CD14-positive monocyte (primary cell): ENCODE measurements around the gene PLPP6. TPM values are rescaled to one million over a fixed set of nuclear protein-coding genes. Genes with fewer than 3 reads are reported as not detected.

Experiments used
- DNase-seq, 3 donors: peaks; one replicate each; pipeline ENCODE4 v3.0.0-alpha.2; 2011 to 2022
- H2AFZ ChIP-seq: 2 replicates; pipeline ENCODE4 v1.6.0; 2012; ENCODE audit warnings: mild to moderate bottlenecking, low read depth, low read length, inconsistent platforms; ENCODE audit not compliant: insufficient read depth, poor library complexity, severe bottlenecking
- H3K27ac ChIP-seq, 2 donors: 1 replicate in 1 of 2; 2 replicates in 1 of 2; pipeline ENCODE4 v1.5.1; 2012 to 2013; ENCODE audit warnings: low read length in 2 of 2, control low read depth in 1 of 2, inconsistent platforms in 1 of 2, low read depth in 1 of 2, mild to moderate bottlenecking in 1 of 2
- H3K27me3 ChIP-seq, 2 donors: one replicate each; pipeline versions ENCODE4 v1.6.0 to v1.6.1; 2011 to 2013; ENCODE audit warnings: low read length in 2 of 2; ENCODE audit not compliant: control insufficient read depth in 2 of 2, insufficient read depth in 2 of 2
- H3K36me3 ChIP-seq, 2 donors: replicated peaks in 1 of 2; 1 replicate in 1 of 2; 2 replicates in 1 of 2; pipeline versions ENCODE4 v1.5.1 to v1.6.1; 2012 to 2013; ENCODE audit warnings: low read length in 2 of 2, control low read depth in 1 of 2, inconsistent platforms in 1 of 2, mild to moderate bottlenecking in 1 of 2; ENCODE audit not compliant: insufficient read depth in 2 of 2, control insufficient read depth in 1 of 2
- H3K4me1 ChIP-seq, 2 donors: 1 replicate in 1 of 2; 2 replicates in 1 of 2; pipeline versions ENCODE4 v1.5.1 to v1.6.1; 2012 to 2013; ENCODE audit warnings: low read length in 2 of 2, control low read depth in 1 of 2, inconsistent platforms in 1 of 2, mild to moderate bottlenecking in 1 of 2, moderate library complexity in 1 of 2; ENCODE audit not compliant: insufficient read depth in 2 of 2, control insufficient read depth in 1 of 2
- H3K4me2 ChIP-seq: replicated peaks from 2 replicates; pipeline ENCODE3; 2012; ENCODE audit warnings: low read length, moderate library complexity, mild to moderate bottlenecking; ENCODE audit not compliant: poor library complexity, severe bottlenecking; ENCODE audit errors: extremely low read depth
- H3K4me3 ChIP-seq, 3 experiments: fragments of 200-600 bp in 1 of 3; sonication (generic) in 1 of 3; replicated peaks in 1 of 3; 1 replicate in 2 of 3; 2 replicates in 1 of 3; pipeline ENCODE4 v1.5.1; 2011 to 2013; ENCODE audit warnings: low read length in 3 of 3, mild to moderate bottlenecking in 3 of 3, control low read depth in 2 of 3, low read depth in 2 of 3, inconsistent platforms in 1 of 3, moderate library complexity in 1 of 3
- H3K79me2 ChIP-seq: 2 replicates; pipeline ENCODE4 v1.6.0; 2012; ENCODE audit warnings: mild to moderate bottlenecking, control low read depth, inconsistent platforms, low read length, moderate library complexity; ENCODE audit not compliant: insufficient read depth
- H3K9ac ChIP-seq: 2 replicates; pipeline ENCODE4 v1.6.0; 2017; ENCODE audit warnings: low read length, mild to moderate bottlenecking; ENCODE audit not compliant: insufficient read depth, poor library complexity, severe bottlenecking
- H3K9me3 ChIP-seq, 2 donors: replicated peaks in 1 of 2; 1 replicate in 1 of 2; 2 replicates in 1 of 2; pipeline versions ENCODE4 v1.5.1 to v1.6.1; 2012 to 2013; ENCODE audit warnings: low read length in 2 of 2, control low read depth in 1 of 2; ENCODE audit not compliant: control insufficient read depth in 1 of 2, insufficient read depth in 1 of 2
- H4K20me1 ChIP-seq: 2 replicates; pipeline ENCODE4 v1.6.0; 2012; ENCODE audit warnings: mild to moderate bottlenecking, low read length, control low read depth, moderate library complexity; ENCODE audit not compliant: insufficient read depth
- H3K27ac Mint-ChIP-seq, 7 donors: one replicate each; pipeline ENCODE4 v1.8.0; 2020; ENCODE audit warnings: mild to moderate bottlenecking in 7 of 7, mixed read lengths in 7 of 7, moderate library complexity in 6 of 7, inconsistent platforms in 2 of 7
- H3K27me3 Mint-ChIP-seq, 3 donors: one replicate each; pipeline ENCODE4 v1.8.0; 2021 to 2022; ENCODE audit warnings: low read depth in 3 of 3, mild to moderate bottlenecking in 3 of 3, mixed read lengths in 3 of 3, moderate library complexity in 3 of 3, inconsistent platforms in 1 of 3
- H3K36me3 Mint-ChIP-seq, 2 donors: one replicate each; pipeline ENCODE4 v1.8.0; 2020; ENCODE audit warnings: mixed read lengths in 2 of 2, inconsistent platforms in 1 of 2, mild to moderate bottlenecking in 1 of 2
- H3K4me1 Mint-ChIP-seq: one replicate; pipeline ENCODE4 v1.8.0; 2020; ENCODE audit warnings: mild to moderate bottlenecking, mixed read lengths
- H3K4me3 Mint-ChIP-seq, 2 donors: one replicate each; pipeline ENCODE4 v1.8.0; 2020; ENCODE audit warnings: mild to moderate bottlenecking in 2 of 2, mixed read lengths in 2 of 2, moderate library complexity in 1 of 2
- H3K9me3 Mint-ChIP-seq, 7 donors: one replicate each; pipeline ENCODE4 v1.8.0; 2020 to 2022; ENCODE audit warnings: mixed read lengths in 7 of 7, mild to moderate bottlenecking in 6 of 7, moderate library complexity in 6 of 7, inconsistent platforms in 2 of 7
- WGBS: methylation state at CpG from one replicate; pipeline ENCODE4 v1.1.5; 2013; ENCODE audit warnings: missing lambda C conversion rate; ENCODE audit not compliant: insufficient coverage; 5-methylcytosine and 5-hydroxymethylcytosine counted together
- intact Hi-C, 2 donors: fragments of 100-400 bp; cut with micrococcal nuclease; formaldehyde crosslinking; loops; one replicate each; pipeline versions ENCODE4 v1.15.0 to v1.15.1; 2023
- polyA plus RNA-seq, 3 donors: library from polyadenylated mRNA; depleted of rRNA in 1 of 3; unstranded in 2 of 3; stranded (reverse) in 1 of 3; fragments of 300-500 nt in 2 of 3; fragments of >200 nt in 1 of 3; fragmentation: Illumina TruSeq in 2 of 3; gene quantifications; 1 replicate in 2 of 3; 2 replicates in 1 of 3; pipeline ENCODE4 v1.2.3, GENCODE V29; 2012 to 2021
- TF ChIP-seq, protein P1 (sequence below): fragments of 200-600 bp; IDR thresholded peaks from one replicate; pipeline ENCODE4 v1.8.0; 2022; ENCODE audit warnings: antibody characterized with exemption, mild to moderate bottlenecking

Gene PLPP6
- polyA plus RNA-seq, 3 donors, result 1.6 to 1.8 (median 1.8) TPM

DNA sequence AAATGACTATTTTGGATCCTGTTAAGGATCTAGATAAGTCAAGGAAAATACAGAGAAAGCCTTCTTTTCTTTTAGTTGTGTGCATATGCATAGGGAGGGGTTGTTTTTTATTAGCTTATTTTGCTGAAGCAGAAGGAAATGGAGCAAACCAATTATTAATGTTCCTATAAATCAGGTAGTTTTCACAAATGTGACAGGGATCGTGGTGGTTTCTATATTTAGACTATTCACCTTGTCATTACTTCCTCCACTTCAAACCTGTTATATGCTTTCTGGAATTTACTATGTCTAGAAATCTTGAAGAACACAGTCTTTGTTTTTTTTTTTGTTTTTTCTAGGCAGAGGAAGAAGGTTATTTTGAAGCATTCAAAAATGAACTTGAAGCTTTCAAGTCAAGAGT is 39.4 kb downstream of the PLPP6 start:
- H3K4me2 ChIP-seq, result no peak overlapping the region
- Mint-ChIP-seq H3K27me3 (peaks cover 0 to 1% (median 0%) of the 10 kb centered on the region in 3 donors), H3K4me3 (no peak overlapping the region), H3K27ac (peak overlapping the region in 1 of 7 donors; percentile 41), H3K9me3 (no peaks in the 10 kb centered on the region), H3K36me3 (peaks cover 56 to 63% of the 10 kb centered on the region in 2 donors), H3K4me1 (no peaks in the 10 kb centered on the region)
- H3K36me3 ChIP-seq, result peaks cover 62 to 94% of the 10 kb centered on the region in 2 donors
- intact Hi-C loops, result no loop called here
- H4K20me1 ChIP-seq, result no peaks in the 10 kb centered on the region
- no peak overlapping the region for H3K27ac ChIP-seq
- H3K27me3 ChIP-seq, result no peaks in the 10 kb centered on the region
- H3K4me1 ChIP-seq, result no peaks in the 10 kb centered on the region
- H3K79me2 ChIP-seq, result no peaks in the 10 kb centered on the region
- H3K4me3 ChIP-seq, result no peak overlapping the region
- no peak for DNase-seq
- TF ChIP-seq, protein P1, sequence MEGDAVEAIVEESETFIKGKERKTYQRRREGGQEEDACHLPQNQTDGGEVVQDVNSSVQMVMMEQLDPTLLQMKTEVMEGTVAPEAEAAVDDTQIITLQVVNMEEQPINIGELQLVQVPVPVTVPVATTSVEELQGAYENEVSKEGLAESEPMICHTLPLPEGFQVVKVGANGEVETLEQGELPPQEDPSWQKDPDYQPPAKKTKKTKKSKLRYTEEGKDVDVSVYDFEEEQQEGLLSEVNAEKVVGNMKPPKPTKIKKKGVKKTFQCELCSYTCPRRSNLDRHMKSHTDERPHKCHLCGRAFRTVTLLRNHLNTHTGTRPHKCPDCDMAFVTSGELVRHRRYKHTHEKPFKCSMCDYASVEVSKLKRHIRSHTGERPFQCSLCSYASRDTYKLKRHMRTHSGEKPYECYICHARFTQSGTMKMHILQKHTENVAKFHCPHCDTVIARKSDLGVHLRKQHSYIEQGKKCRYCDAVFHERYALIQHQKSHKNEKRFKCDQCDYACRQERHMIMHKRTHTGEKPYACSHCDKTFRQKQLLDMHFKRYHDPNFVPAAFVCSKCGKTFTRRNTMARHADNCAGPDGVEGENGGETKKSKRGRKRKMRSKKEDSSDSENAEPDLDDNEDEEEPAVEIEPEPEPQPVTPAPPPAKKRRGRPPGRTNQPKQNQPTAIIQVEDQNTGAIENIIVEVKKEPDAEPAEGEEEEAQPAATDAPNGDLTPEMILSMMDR, result no peak
- H3K9ac ChIP-seq, result no peak overlapping the region
- H3K9me3 ChIP-seq, result no peaks in the 10 kb centered on the region
- no CpG with 5 or more reads among the region's 1 CpG for WGBS
- H2AFZ ChIP-seq, result no peak overlapping the region

DNA sequence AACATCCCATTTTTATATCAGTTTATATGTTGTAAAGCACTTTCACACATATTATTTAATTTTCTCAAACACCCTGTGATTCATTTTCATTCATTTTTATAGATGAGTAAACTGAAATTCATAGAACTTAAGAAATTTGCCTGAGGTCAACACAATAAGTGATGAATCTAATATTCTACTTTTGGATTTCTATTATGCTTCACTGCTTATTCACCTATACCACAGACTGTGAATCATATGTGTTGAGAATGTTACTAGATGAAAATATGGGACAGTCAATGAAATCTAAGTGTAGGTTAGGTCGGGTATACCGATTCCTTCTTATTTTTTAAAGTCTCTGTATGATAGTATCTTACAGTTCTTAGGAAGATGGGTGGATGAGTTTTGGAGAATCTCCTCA is 42.0 kb downstream of the PLPP6 start:
- no peaks in the 10 kb centered on the region for H3K9me3 Mint-ChIP-seq
- no peak overlapping the region for H2AFZ ChIP-seq
- no peak overlapping the region for H3K4me3 Mint-ChIP-seq
- H3K9me3 ChIP-seq, result no peaks in the 10 kb centered on the region
- H4K20me1 ChIP-seq, result no peaks in the 10 kb centered on the region
- no peak overlapping the region for H3K4me3 ChIP-seq
- H3K27me3 ChIP-seq, result no peaks in the 10 kb centered on the region
- WGBS, result 100% methylated on average over 1 of the region's 2 CpGs
- TF ChIP-seq, protein P1, result no peak
- no peak overlapping the region for H3K27ac Mint-ChIP-seq
- peaks cover 47 to 81% of the 10 kb centered on the region in 2 donors for H3K36me3 ChIP-seq
- intact Hi-C loops, result no loop called here
- no peaks in the 10 kb centered on the region for H3K27me3 Mint-ChIP-seq
- H3K36me3 Mint-ChIP-seq, result peaks cover 48 to 57% of the 10 kb centered on the region in 2 donors
- DNase-seq, result no peak
- H3K9ac ChIP-seq, result no peak overlapping the region
- H3K4me1 ChIP-seq, result no peaks in the 10 kb centered on the region
- H3K4me1 Mint-ChIP-seq, result no peaks in the 10 kb centered on the region
- no peak overlapping the region for H3K4me2 ChIP-seq
- H3K79me2 ChIP-seq, result no peaks in the 10 kb centered on the region
- H3K27ac ChIP-seq, result no peak overlapping the region
